ENCODE results near the gene DHRS1. TPM values are rescaled to one million over a fixed set of nuclear protein-coding genes. Genes with fewer than 3 reads are reported as not detected.

Gene DHRS1
- total and polyA plus RNA-seq, 9 of the 15 experiments (the other 6 are each of a cell fraction or from before 2014, with no cell fraction given): 7.3 to 33.6 (median 13.3) TPM

GRCh38 chr14:24255931-24256711 lies 43.5 kb downstream of the DHRS1 start (continued):
- TF ChIP-seq SPI1 (IDR thresholded peaks at IDR 0.05; ENCODE audit: borderline replicate concordance, low read depth, low read length): no peak
- 0 out of 4 replicates have a peak, but pooled peaks of 1 of the 2 experiments have one; percentile 14 for TF ChIP-seq NRF1 (conservative IDR thresholded peaks at IDR 0.05 in 1 of 2, IDR thresholded peaks at IDR 0.05 in 1 of 2)
- no peak for TF ChIP-seq ILF3 (IDR thresholded peaks at IDR 0.05; ENCODE audit: borderline replicate concordance)
- no peak for TF ChIP-seq RHOXF2B (CRISPR knock-in tag; conservative IDR thresholded peaks at IDR 0.05)
- no peak for TF ChIP-seq ZNF197 (CRISPR knock-in tag; IDR thresholded peaks at IDR 0.05; ENCODE audit: low read depth)
- no peak for TF ChIP-seq RBM17 (IDR thresholded peaks at IDR 0.05; ENCODE audit: borderline replicate concordance, low read depth, low read length)
- TF ChIP-seq NFIC (IDR thresholded peaks at IDR 0.05): peak; percentile 88
- TF ChIP-seq NFE2 (IDR thresholded peaks at IDR 0.05; ENCODE audit: low read depth): no peak; the same call in 1 of the 2 replicates
- TF ChIP-seq ZNF134 (CRISPR knock-in tag; conservative IDR thresholded peaks at IDR 0.05): no peak
- TF ChIP-seq PYGO2 (tag; IDR thresholded peaks at IDR 0.05): no peak
- no peak for TF ChIP-seq GABPA (tag; conservative IDR thresholded peaks at IDR 0.05; ENCODE audit: low read depth)
- no peak for TF ChIP-seq GTF2B (IDR thresholded peaks at IDR 0.05; ENCODE audit: extremely low read depth, insufficient read length)
- TF ChIP-seq RBM39 (optimal IDR thresholded peaks at IDR 0.05; ENCODE audit: low read depth, low read length): no peak
- TF ChIP-seq VEZF1 (CRISPR knock-in tag; IDR thresholded peaks at IDR 0.05): peak; percentile 54
- TF ChIP-seq SMARCC2 (IDR thresholded peaks at IDR 0.05; ENCODE audit: low read depth): no peak
- TF ChIP-seq CHCHD3 (CRISPR knock-in tag; IDR thresholded peaks at IDR 0.05): no peak
- no peak for TF ChIP-seq ADNP (tag; IDR thresholded peaks at IDR 0.05)
- TF ChIP-seq, protein P1, sequence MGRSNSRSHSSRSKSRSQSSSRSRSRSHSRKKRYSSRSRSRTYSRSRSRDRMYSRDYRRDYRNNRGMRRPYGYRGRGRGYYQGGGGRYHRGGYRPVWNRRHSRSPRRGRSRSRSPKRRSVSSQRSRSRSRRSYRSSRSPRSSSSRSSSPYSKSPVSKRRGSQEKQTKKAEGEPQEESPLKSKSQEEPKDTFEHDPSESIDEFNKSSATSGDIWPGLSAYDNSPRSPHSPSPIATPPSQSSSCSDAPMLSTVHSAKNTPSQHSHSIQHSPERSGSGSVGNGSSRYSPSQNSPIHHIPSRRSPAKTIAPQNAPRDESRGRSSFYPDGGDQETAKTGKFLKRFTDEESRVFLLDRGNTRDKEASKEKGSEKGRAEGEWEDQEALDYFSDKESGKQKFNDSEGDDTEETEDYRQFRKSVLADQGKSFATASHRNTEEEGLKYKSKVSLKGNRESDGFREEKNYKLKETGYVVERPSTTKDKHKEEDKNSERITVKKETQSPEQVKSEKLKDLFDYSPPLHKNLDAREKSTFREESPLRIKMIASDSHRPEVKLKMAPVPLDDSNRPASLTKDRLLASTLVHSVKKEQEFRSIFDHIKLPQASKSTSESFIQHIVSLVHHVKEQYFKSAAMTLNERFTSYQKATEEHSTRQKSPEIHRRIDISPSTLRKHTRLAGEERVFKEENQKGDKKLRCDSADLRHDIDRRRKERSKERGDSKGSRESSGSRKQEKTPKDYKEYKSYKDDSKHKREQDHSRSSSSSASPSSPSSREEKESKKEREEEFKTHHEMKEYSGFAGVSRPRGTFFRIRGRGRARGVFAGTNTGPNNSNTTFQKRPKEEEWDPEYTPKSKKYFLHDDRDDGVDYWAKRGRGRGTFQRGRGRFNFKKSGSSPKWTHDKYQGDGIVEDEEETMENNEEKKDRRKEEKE (IDR thresholded peaks at IDR 0.05; ENCODE audit: borderline replicate concordance in 1 of 2, control insufficient read depth in 1 of 2, low read depth in 2 of 2, low read length in 1 of 2): no peak
- no peak for TF ChIP-seq BRF2 (IDR thresholded peaks at IDR 0.05; ENCODE audit: borderline replicate concordance, insufficient read depth, insufficient read length)
- TF ChIP-seq RBFOX2 (IDR thresholded peaks at IDR 0.05; ENCODE audit: low read depth, low read length): no peak
- no peak for TF ChIP-seq ZNF695 (CRISPR knock-in tag; IDR thresholded peaks at IDR 0.05)

Data from K562 (cell line).